ENCODE data around the gene DNAJC25. TPM values are rescaled to one million over a fixed set of nuclear protein-coding genes. Genes with fewer than 3 reads are reported as not detected.

Gene DNAJC25
- total RNA-seq, 1 donor from 2014 or later = 12.2 TPM

- Histone ChIP-seq H3K36me3 (ENCODE audit: insufficient read depth, low read length) (no peaks in the 10 kb centered on the region), H3K4me1 (ENCODE audit: insufficient read depth, low read length) (no peaks in the 10 kb centered on the region), H3K4me3 (ENCODE audit: insufficient read depth, low read depth, low read length) (no peak overlapping the region), H3K9ac (ENCODE audit: low read length) (no peak overlapping the region), H3K79me2 (ENCODE audit: insufficient read depth, low read length) (no peaks in the 10 kb centered on the region), H3K27me3 (ENCODE audit: insufficient read depth, low read length) (no peaks in the 10 kb centered on the region), H3K27ac (ENCODE audit: low read depth, low read length) (no peak overlapping the region), H3K4me2 (ENCODE audit: low read length) (no peak overlapping the region), H4K20me1 (ENCODE audit: insufficient read depth, low read length) (no peaks in the 10 kb centered on the region), H3K9me3 (ENCODE audit: insufficient read depth, low read depth, low read length) (no peaks in the 10 kb centered on the region), H2AFZ (ENCODE audit: low read depth, low read length) (no peak overlapping the region)
- Mint-ChIP-seq H3K4me3 (ENCODE audit: unreplicated experiment) (no peak overlapping the region), H3K9me3 (ENCODE audit: unreplicated experiment) (peaks cover 1% of the 10 kb centered on the region), H3K27ac (ENCODE audit: unreplicated experiment) (no peak overlapping the region), H3K36me3 (ENCODE audit: low read depth, unreplicated experiment) (peaks cover 10% of the 10 kb centered on the region), H3K27me3 (ENCODE audit: low read depth, unreplicated experiment) (no peaks in the 10 kb centered on the region), H3K4me1 (ENCODE audit: low read depth, unreplicated experiment) (no peaks in the 10 kb centered on the region)
- TF ChIP-seq EZH2 (IDR thresholded peaks at IDR 0.05; ENCODE audit: insufficient read depth, low read length) = no peak
- TF ChIP-seq CTCF (IDR thresholded peaks at IDR 0.05; ENCODE audit: insufficient read depth, low read depth, low read length) = no peak
- DNase-seq (ENCODE audit: low read depth) = no peak
- no peak for FAIRE-seq
Measured at GRCh38 chr9:111674319-111674718, 43.2 kb downstream of the DNAJC25 start.

GRCh38 chr9:111676116-111676515, 45.0 kb downstream of the DNAJC25 start:
- H3K27me3 Mint-ChIP-seq (ENCODE audit: low read depth, unreplicated experiment) = no peaks in the 10 kb centered on the region
- Histone ChIP-seq H3K9ac (ENCODE audit: low read length) (no peak overlapping the region), H2AFZ (ENCODE audit: low read depth, low read length) (no peak overlapping the region), H3K27me3 (ENCODE audit: insufficient read depth, low read length) (no peaks in the 10 kb centered on the region), H4K20me1 (ENCODE audit: insufficient read depth, low read length) (no peaks in the 10 kb centered on the region), H3K9me3 (ENCODE audit: insufficient read depth, low read depth, low read length) (no peaks in the 10 kb centered on the region), H3K27ac (ENCODE audit: low read depth, low read length) (no peak overlapping the region), H3K79me2 (ENCODE audit: insufficient read depth, low read length) (no peaks in the 10 kb centered on the region), H3K4me1 (ENCODE audit: insufficient read depth, low read length) (no peaks in the 10 kb centered on the region), H3K4me2 (ENCODE audit: low read length) (no peak overlapping the region), H3K4me3 (ENCODE audit: insufficient read depth, low read depth, low read length) (no peak overlapping the region), H3K36me3 (ENCODE audit: insufficient read depth, low read length) (no peaks in the 10 kb centered on the region)
- H3K27ac Mint-ChIP-seq (ENCODE audit: unreplicated experiment) = no peak overlapping the region
- no peak overlapping the region for H3K4me3 Mint-ChIP-seq (ENCODE audit: unreplicated experiment)
- FAIRE-seq (no peak), DNase-seq (ENCODE audit: low read depth) (no peak)
- H3K36me3 Mint-ChIP-seq (ENCODE audit: low read depth, unreplicated experiment) = peaks cover 12% of the 10 kb centered on the region
- peaks cover 4% of the 10 kb centered on the region for H3K9me3 Mint-ChIP-seq (ENCODE audit: unreplicated experiment)
- no peaks in the 10 kb centered on the region for H3K4me1 Mint-ChIP-seq (ENCODE audit: low read depth, unreplicated experiment)
- TF ChIP-seq CTCF (IDR thresholded peaks at IDR 0.05; ENCODE audit: insufficient read depth, low read depth, low read length) = no peak
- no peak for TF ChIP-seq EZH2 (IDR thresholded peaks at IDR 0.05; ENCODE audit: insufficient read depth, low read length)

GRCh38 chr9:111678293-111678692, 47.2 kb downstream of the DNAJC25 start:
- H3K4me3 Mint-ChIP-seq (ENCODE audit: unreplicated experiment) = no peak overlapping the region
- no peaks in the 10 kb centered on the region for H3K27me3 Mint-ChIP-seq (ENCODE audit: low read depth, unreplicated experiment)
- H3K27ac Mint-ChIP-seq (ENCODE audit: unreplicated experiment) = no peak overlapping the region
- FAIRE-seq = no peak
- H3K36me3 Mint-ChIP-seq (ENCODE audit: low read depth, unreplicated experiment) = peaks cover 12% of the 10 kb centered on the region
- no peak overlapping the region for H3K27ac ChIP-seq (ENCODE audit: low read depth, low read length)
- H3K4me1 ChIP-seq (ENCODE audit: insufficient read depth, low read length) = no peaks in the 10 kb centered on the region
- TF ChIP-seq EZH2 (IDR thresholded peaks at IDR 0.05; ENCODE audit: insufficient read depth, low read length) = no peak
- TF ChIP-seq CTCF (IDR thresholded peaks at IDR 0.05; ENCODE audit: insufficient read depth, low read depth, low read length) = no peak
- no peaks in the 10 kb centered on the region for H3K4me1 Mint-ChIP-seq (ENCODE audit: low read depth, unreplicated experiment)
- H3K36me3 ChIP-seq (ENCODE audit: insufficient read depth, low read length) = peaks cover 3% of the 10 kb centered on the region
- no peaks in the 10 kb centered on the region for H3K9me3 ChIP-seq (ENCODE audit: insufficient read depth, low read depth, low read length)
- no peaks in the 10 kb centered on the region for H3K79me2 ChIP-seq (ENCODE audit: insufficient read depth, low read length)
- H2AFZ ChIP-seq (ENCODE audit: low read depth, low read length) = no peak overlapping the region
- H4K20me1 ChIP-seq (ENCODE audit: insufficient read depth, low read length) = no peaks in the 10 kb centered on the region
- H3K9me3 Mint-ChIP-seq (ENCODE audit: unreplicated experiment) = peaks cover 4% of the 10 kb centered on the region
- H3K4me3 ChIP-seq (ENCODE audit: insufficient read depth, low read depth, low read length) = no peak overlapping the region
- no peak for DNase-seq (ENCODE audit: low read depth)
- no peak overlapping the region for H3K4me2 ChIP-seq (ENCODE audit: low read length)
- no peaks in the 10 kb centered on the region for H3K27me3 ChIP-seq (ENCODE audit: insufficient read depth, low read length)
- no peak overlapping the region for H3K9ac ChIP-seq (ENCODE audit: low read length)
